Adrenal gland (tissue), 5 donors: ENCODE data around the gene TMEM132C.

Source experiments
- POLR2A ChIP-seq, 2 donors: fragments of 450-650 bp; IDR thresholded peaks; one replicate each; pipeline ENCODE4 v1.6.1; 2017; ENCODE audit warnings: antibody characterized with exemption in 2 of 2, mild to moderate bottlenecking in 2 of 2, moderate library complexity in 1 of 2
- TF ChIP-seq, protein P1 (sequence below), 6 experiments: fragments of 450-650 bp in 4 of 6; fragments of 200-600 bp in 2 of 6; sonication (generic) in 1 of 6; IDR thresholded peaks; 1 replicate in 5 of 6; 2 replicates in 1 of 6; pipeline versions ENCODE4 v1.5.1 to v1.8.0; 2016 to 2021; ENCODE audit warnings: antibody characterized with exemption in 6 of 6, mild to moderate bottlenecking in 2 of 6, moderate library complexity in 1 of 6
- donor health status: DM: no; HTN: no; CAD: no.

DNA sequence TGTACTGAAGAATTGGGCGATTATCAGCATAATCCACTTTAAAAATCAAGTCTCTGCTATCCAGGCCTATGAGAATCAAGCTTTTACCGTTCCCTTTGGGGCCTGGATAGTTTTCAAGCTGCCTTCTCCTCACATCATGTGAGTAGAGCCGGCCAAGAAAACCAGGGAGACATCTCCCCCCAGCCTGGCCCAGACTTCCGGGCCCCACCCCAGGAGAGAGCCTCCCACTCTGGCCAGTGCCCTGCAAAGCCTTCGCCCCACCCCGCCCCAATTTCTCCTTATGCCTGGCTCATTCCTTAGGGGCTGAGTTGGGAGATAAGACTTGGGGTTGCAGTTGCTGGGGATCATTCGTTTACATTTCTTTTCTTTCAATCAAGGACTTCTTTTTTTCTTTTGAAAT, 1.4 kb upstream of the TMEM132C start:
- TF ChIP-seq, protein P1, sequence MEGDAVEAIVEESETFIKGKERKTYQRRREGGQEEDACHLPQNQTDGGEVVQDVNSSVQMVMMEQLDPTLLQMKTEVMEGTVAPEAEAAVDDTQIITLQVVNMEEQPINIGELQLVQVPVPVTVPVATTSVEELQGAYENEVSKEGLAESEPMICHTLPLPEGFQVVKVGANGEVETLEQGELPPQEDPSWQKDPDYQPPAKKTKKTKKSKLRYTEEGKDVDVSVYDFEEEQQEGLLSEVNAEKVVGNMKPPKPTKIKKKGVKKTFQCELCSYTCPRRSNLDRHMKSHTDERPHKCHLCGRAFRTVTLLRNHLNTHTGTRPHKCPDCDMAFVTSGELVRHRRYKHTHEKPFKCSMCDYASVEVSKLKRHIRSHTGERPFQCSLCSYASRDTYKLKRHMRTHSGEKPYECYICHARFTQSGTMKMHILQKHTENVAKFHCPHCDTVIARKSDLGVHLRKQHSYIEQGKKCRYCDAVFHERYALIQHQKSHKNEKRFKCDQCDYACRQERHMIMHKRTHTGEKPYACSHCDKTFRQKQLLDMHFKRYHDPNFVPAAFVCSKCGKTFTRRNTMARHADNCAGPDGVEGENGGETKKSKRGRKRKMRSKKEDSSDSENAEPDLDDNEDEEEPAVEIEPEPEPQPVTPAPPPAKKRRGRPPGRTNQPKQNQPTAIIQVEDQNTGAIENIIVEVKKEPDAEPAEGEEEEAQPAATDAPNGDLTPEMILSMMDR (IDR thresholded peaks at IDR 0.05), result no peak
- TF ChIP-seq POLR2A (IDR thresholded peaks at IDR 0.05), result no peak
